Kidney (tissue), 14 donors: ENCODE measurements around the gene DVL1. TPM values are rescaled to one million over a fixed set of nuclear protein-coding genes. Genes with fewer than 3 reads are reported as not detected.

ENCODE experiments used
- DNase-seq, 5 donors: peaks; one replicate each; pipeline ENCODE4 v3.0.0-alpha.2; 2013 to 2020
- FAIRE-seq: peaks from 2 replicates; lab custom pipeline; 2012; peaks lifted over from hg19 to GRCh38; lab: Jason Lieb, UNC
- H3K27ac ChIP-seq, 2 donors: one replicate each; pipeline ENCODE4 v1.7.0; 2013; ENCODE audit warnings: low read depth in 2 of 2, low read length in 2 of 2, inconsistent platforms in 1 of 2
- H3K27me3 ChIP-seq: one replicate; pipeline ENCODE4 v1.7.1; 2013; ENCODE audit warnings: low read length, inconsistent platforms; ENCODE audit not compliant: control insufficient read depth, insufficient read depth
- H3K36me3 ChIP-seq, 3 donors: one replicate each; pipeline versions ENCODE4 v1.7.0 to v1.7.1; 2013; ENCODE audit warnings: low read length in 3 of 3, control low read depth in 1 of 3, inconsistent platforms in 1 of 3; ENCODE audit not compliant: insufficient read depth in 3 of 3, control insufficient read depth in 2 of 3
- H3K4me1 ChIP-seq, 3 donors: one replicate each; pipeline versions ENCODE4 v1.7.0 to v1.7.1; 2013; ENCODE audit warnings: low read length in 3 of 3, inconsistent platforms in 1 of 3, low read depth in 1 of 3; ENCODE audit not compliant: control insufficient read depth in 2 of 3, insufficient read depth in 2 of 3
- H3K4me3 ChIP-seq, 3 donors: one replicate each; pipeline versions ENCODE4 v1.7.0 to v1.8.1; 2013; ENCODE audit warnings: low read length in 3 of 3, control low read depth in 1 of 3, inconsistent platforms in 1 of 3
- H3K9ac ChIP-seq, 3 donors: one replicate each; pipeline versions ENCODE4 v1.7.0 to v1.7.1; 2013; ENCODE audit warnings: low read length in 3 of 3, control low read depth in 1 of 3, inconsistent platforms in 1 of 3
- H3K9me3 ChIP-seq, 3 donors: one replicate each; pipeline versions ENCODE4 v1.7.0 to v1.7.1; 2013; ENCODE audit warnings: low read length in 3 of 3, control low read depth in 1 of 3, inconsistent platforms in 1 of 3; ENCODE audit not compliant: control insufficient read depth in 2 of 3, insufficient read depth in 1 of 3
- intact Hi-C: fragments of 100-400 bp; cut with DNase I; formaldehyde crosslinking; loops from one replicate; pipeline ENCODE4 v1.11.1; 2022
- polyA plus RNA-seq: library from polyadenylated mRNA; stranded (reverse); fragments of 350-450 nt; fragmentation: Illumina TruSeq; extraction: RNeasy Lipid Tissue Mini Kit (QIAGEN cat#74804); gene quantifications from one replicate; pipeline ENCODE4 v1.2.3, GENCODE V29; 2014; ENCODE audit warnings: low read depth, low replicate concordance; ENCODE audit not compliant: insufficient read depth
- total RNA-seq: library from RNA; stranded (reverse); fragmentation: NEBNext Ultra II Directional; extraction: Animal tissue kit (Norgen Biotek cat#: 25700); gene quantifications from one replicate; pipeline ENCODE4 v1.2.1, GENCODE V29; 2021
- TF ChIP-seq, protein P1 (sequence below): IDR thresholded peaks from 3 replicates; pipeline ENCODE4 v1.5.1; 2012; ENCODE audit warnings: mild to moderate bottlenecking, moderate library complexity, borderline replicate concordance; ENCODE audit not compliant: insufficient read depth; ENCODE audit errors: extremely low read depth
- donor health status: control.
- donor health status: control.
- donor health status: control.
- donor health status: control.
- donor health status: control.
- donor health status: DM: yes; HTN: yes; CAD: no.
- donor health status: Normal renal cell carcinoma (clear cell type).

The DVL1 gene
- total and polyA plus RNA-seq, 2 donors from 2014 or later = 32.5 to 55.0 TPM

DNA sequence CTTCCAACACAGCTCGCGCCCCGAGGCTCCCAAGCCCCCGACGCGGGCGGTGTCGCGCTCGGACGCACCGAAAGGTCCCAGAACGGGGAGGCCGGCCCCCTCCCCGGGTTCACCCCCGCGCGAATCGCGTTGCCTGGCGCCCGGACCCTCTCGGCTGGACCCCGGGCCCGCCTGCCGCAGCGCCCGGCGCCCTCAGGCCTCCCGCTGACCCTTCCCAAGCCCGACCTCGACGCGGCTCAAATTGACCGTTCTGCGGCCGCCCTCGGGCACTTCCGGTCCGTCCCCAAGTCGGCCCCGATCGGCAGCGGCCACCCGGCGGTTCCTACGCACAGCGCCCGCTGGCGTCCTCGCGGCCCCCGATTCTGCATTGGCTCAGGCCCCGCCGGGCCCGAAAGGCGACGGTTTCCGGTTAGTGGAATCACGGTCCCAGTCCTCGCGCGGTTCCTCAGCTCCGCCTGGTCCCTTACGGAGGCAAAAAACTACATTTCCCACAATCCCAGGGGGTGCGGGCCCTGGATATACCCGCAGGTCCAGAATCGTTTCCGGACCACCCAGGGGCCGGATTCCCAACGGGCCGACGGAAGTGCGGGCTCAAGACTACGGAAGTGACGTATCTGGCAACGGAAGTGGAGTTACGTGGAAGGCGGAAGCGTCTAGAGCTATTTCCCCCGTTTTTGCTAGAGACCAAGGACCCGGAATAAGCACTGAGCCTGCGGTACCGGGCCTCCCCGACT is 25.9 kb upstream of the DVL1 start, which contains the start of gene AURKAIP1:
Gene AURKAIP1 (minus strand): TSS at position 279 of the 734 bp plus-strand sequence. CDS start 451 bp downstream, outside the sequence.
- Histone ChIP-seq H3K9ac (peak within 1 kb of the TSS; percentile 57 to 84 (median 71)), H3K9me3 (no peaks in the 10 kb centered on the region), H3K36me3 (no peaks in the 10 kb centered on the region), H3K4me3 (peak within 1 kb of the TSS; percentile 71 to 80 (median 77)), H3K27ac (peak within 1 kb of the TSS; percentile 80 to 90), H3K4me1 (peaks cover 0 to 19% (median 0%) of the 10 kb centered on the region in 3 donors), H3K27me3 (no peaks in the 10 kb centered on the region)
- intact Hi-C loops = no loop called here
- DNase-seq (peak; percentile 99 to 100 (median 99)), FAIRE-seq (peak; percentile 98)
- TF ChIP-seq, protein P1, sequence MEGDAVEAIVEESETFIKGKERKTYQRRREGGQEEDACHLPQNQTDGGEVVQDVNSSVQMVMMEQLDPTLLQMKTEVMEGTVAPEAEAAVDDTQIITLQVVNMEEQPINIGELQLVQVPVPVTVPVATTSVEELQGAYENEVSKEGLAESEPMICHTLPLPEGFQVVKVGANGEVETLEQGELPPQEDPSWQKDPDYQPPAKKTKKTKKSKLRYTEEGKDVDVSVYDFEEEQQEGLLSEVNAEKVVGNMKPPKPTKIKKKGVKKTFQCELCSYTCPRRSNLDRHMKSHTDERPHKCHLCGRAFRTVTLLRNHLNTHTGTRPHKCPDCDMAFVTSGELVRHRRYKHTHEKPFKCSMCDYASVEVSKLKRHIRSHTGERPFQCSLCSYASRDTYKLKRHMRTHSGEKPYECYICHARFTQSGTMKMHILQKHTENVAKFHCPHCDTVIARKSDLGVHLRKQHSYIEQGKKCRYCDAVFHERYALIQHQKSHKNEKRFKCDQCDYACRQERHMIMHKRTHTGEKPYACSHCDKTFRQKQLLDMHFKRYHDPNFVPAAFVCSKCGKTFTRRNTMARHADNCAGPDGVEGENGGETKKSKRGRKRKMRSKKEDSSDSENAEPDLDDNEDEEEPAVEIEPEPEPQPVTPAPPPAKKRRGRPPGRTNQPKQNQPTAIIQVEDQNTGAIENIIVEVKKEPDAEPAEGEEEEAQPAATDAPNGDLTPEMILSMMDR = peak; percentile 13

DNA sequence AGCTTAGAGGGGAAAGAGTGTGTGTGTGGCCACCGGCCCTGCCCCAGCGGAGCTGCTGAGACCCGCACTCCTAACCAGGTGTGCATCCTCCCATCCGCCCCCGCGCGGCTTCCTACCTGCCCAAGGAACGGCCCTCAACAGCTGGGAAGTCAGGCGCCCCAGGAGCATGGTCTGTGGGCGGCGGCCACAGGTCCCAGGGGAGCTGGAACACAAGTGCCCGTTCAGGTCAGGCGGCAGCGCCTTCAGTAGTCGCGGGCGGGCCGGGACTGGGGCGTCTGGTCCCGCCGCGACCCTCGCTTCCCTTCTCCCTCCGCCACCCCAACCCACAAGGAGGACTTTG is 25.3 kb upstream of the DVL1 start:
- intact Hi-C loops = no loop called here
- H3K4me1 ChIP-seq = peaks cover 0 to 19% (median 0%) of the 10 kb centered on the region in 3 donors
- FAIRE-seq = no peak
- peak overlapping the region; percentile 39 to 84 (median 71) for H3K9ac ChIP-seq
- H3K27ac ChIP-seq = peak overlapping the region; percentile 80 to 90
- DNase-seq = peak in 1 of 5 donors; percentile 86
- H3K36me3 ChIP-seq = no peaks in the 10 kb centered on the region
- no peaks in the 10 kb centered on the region for H3K9me3 ChIP-seq
- H3K4me3 ChIP-seq = peak overlapping the region; percentile 71 to 80 (median 77)
- TF ChIP-seq, protein P1 = no peak
- no peaks in the 10 kb centered on the region for H3K27me3 ChIP-seq

DNA sequence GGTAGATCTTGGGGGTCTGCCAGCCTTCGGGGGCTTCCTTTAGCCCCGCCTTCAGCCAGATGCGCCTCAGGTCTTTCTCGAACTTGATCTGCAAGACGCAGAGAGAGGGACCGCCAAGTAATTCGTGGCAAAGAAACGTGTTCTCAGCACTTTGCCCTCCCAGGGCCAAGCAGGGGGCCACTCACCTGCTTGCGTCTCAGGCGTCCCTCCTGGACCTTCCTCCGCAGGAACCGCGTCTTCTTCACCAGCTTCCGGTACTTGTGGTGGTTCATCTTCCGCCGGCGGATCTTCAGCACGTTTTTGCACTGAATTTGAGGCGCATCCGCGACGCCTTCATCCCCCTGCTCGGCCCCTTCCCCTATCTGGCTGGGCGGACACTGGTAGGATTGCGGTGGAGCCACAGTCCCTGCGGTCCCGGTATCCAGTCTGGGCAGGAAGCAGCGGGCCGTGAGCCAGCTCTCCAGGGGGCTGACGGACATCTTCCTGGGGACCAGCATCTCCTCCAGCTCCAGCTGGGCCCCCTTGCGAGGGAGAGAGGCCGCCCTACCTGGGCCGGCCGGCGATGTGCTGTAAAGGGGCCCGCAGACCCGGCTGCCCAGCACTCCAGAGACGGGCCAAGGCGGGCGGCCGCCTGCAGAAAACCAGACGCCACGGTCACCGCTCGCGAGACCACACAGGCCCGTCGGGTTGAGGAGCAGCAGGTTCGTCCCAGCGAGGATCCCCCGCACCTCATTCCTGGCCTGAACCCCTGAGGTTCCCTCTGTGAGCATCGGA is 24.8 kb upstream of the DVL1 start:
- Histone ChIP-seq H3K27me3 (no peaks in the 10 kb centered on the region), H3K4me3 (peak overlapping the region; percentile 71 to 80 (median 77)), H3K9ac (peak overlapping the region in 2 of 3 donors; percentile 39 to 84), H3K9me3 (no peaks in the 10 kb centered on the region), H3K36me3 (no peaks in the 10 kb centered on the region), H3K4me1 (peaks cover 0 to 19% (median 0%) of the 10 kb centered on the region in 3 donors), H3K27ac (peak overlapping the region in 1 of 2 donors; percentile 90)
- no peak for FAIRE-seq
- intact Hi-C loops = no loop called here
- DNase-seq = peak in 2 of 5 donors; percentile 58 to 85
- TF ChIP-seq, protein P1 = no peak
